ENCODE measurements around the gene LARP4B.

The LARP4B gene

GRCh38 chr10:805620-806305 is 125.7 kb downstream of the LARP4B start:
- no peak for DNase-seq

DNA sequence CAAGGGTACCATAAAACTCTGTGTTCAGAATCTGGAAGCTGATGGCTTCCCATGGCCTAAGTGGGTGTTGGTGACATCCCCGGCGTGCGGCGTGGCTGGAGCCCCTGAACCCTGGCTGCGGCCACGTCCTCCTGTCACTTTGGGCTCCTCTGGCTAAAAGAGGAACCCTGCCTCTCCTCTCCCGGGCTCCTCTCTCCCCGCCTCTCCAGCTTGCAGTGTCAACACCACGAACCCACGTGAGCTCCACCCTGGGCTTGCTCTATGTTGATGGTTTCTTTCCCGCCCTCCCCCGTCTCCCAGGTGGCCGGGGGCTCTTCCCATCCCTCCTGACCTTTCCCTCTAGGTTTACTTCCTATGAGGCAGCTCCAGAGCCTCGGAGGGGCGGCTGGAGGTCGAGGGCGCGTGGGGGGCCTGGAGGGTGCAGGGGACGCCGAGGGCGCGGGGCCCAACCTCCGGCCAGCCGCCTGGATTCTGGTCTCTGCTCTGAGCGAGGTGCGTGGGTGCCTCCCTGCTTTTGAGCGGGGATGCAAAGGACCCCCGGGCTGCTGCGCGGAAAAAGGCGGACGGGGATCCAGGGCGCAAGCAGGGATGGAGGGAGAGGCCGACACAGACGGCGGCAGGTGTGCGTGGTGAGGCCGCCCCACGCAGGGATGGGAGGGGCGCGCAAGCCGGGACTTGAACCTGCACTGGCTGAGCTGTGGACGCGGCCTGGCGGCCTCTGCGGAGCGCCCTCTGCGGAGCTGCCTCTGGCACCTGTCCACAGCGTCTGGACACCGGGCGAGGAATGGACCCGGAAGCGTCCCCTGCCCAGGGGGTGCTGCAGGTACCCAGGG is 126.5 kb downstream of the LARP4B start:
- no peak for DNase-seq

DNA sequence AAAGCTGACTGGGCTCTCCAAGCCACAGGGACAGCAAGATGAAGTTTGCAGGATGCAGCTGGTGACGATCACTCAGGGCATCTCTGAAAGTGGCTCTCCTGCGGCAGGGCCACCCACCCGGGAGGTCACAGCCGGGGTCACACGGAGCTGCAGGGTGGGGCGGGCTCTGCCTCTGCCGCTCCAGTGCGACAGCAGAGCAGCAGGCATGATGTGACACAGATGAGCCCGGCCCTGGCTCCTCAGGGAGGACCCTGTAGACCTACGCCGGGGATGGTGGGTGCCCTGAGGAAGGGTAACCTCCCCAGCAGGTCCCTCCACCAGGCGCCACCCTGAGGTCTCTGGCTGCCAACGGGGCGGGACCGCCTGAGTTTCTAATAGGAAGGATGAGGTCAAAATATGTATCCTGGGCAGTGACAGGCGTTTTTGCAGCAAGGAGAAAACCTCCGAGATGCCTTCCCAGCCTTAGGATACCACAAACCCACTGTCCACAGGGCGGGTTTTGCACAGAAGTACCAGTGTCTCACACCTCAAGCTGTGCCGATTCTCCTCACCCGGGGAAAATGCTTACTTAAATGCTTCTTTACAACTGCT is 127.2 kb downstream of the LARP4B start:
- DNase-seq = no peak

DNA sequence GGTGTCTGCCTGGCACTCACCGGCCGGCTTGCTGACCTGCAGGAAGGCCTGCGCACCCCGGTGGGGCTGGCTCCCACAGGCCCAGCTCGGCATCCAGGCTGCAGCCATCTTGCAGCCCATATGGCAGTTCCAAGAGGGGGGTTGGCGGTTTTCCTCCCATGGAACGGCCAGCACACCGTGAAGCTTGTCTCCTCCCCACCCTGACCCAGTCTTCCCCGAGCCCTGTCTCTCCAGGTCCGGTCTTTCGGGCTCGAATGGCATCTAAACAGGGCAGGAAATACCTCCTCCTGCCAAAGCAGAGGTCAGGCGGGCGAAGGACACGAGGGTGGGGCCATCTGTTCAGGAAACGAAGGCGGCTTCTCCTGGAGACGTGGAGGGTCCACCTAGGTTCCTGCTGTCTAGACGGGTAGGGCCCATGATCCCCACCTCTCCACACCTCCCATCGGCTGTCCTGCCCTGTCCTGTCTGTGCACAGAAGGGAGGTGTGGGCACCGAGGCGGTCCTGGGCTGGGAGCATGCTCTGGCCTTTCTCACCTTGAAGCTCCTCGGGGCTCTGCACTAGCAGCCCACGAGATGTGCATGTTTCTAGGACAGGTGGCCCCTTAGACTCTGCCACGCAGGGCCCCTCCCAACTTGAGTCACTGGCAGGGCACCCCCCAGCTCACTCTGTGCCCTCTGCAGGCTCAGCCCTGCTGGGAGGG is 128.3 kb downstream of the LARP4B start:
- no peak for DNase-seq

- DNase-seq = no peak
Measured at GRCh38 chr10:802506-802905, 129.0 kb downstream of the LARP4B start.

DNA sequence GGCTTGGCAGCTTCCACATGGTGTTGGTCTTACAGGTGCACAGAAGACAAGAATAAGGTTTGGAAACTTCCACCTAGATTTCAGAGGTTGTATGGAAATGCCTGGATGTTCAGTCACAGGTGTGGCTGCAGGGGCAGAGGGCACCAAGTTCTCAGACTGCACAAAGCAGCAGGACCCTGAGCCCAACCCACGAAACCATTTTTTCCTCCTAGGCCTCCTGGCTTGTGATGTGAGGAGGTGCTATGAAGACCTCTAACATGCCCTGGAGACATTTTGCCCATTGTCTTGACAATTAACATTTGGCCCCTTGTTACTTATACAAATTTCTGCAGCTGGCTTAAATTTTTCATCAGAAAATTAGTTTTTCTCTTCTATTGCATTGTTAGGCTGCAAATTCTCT is 134.3 kb downstream of the LARP4B start:
- DNase-seq = no peak

- no peak for DNase-seq
Measured at GRCh38 chr10:796233-796632, 135.3 kb downstream of the LARP4B start.

GRCh38 chr10:794382-794956 is 137.0 kb downstream of the LARP4B start:
- no peak for DNase-seq

DNA sequence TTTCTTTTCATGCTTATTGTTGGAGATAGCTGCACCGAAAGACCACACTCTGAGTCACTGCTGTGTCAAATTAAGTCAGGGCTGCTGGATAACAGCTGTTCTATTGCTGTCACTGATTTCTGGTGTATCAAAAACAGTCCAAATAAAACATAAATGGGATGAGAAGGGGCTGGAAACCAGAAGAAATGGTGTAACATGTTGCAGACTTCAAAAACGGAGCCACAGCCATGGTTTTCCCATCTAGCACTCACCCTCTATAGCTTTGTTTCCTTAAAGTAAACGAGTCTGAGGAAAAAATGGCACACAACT is 138.8 kb downstream of the LARP4B start:
- no peak for DNase-seq

DNA sequence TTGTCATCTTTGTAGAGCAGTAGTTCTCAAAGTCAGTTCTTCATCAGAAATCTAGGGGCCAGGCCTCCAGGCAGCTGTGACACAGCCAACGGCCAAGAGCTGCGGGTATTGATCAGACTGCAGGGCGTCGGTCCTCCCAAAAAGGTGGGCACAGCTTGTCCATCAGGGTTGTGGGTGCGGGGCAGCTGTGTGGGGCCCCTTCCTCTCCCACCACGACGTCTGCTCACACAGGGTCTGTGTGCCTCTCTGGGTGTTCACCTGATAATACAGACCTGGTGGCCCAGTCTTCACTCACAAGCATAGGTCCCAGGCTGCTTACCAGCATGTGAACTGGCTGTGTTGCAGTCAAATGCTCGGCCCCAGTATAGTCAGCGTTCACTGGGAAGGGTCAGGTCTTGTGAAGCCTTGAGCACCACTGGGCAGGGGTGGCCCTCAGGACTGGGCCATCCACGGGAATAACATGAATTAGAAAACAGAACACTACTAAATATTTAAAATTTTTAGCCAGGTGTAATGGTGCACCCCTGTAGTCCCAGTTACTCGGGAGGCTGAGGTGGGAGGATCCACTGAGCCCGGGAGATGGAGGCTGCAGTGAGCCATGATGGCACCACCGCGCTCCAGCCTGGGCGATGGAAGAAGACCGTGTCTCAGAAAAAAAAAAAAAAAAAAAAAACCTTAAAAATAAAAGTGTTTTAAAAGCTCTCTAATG is 139.3 kb downstream of the LARP4B start:
- no peak for DNase-seq

GRCh38 chr10:791639-792038 is 139.9 kb downstream of the LARP4B start:
- DNase-seq = no peak

DNA sequence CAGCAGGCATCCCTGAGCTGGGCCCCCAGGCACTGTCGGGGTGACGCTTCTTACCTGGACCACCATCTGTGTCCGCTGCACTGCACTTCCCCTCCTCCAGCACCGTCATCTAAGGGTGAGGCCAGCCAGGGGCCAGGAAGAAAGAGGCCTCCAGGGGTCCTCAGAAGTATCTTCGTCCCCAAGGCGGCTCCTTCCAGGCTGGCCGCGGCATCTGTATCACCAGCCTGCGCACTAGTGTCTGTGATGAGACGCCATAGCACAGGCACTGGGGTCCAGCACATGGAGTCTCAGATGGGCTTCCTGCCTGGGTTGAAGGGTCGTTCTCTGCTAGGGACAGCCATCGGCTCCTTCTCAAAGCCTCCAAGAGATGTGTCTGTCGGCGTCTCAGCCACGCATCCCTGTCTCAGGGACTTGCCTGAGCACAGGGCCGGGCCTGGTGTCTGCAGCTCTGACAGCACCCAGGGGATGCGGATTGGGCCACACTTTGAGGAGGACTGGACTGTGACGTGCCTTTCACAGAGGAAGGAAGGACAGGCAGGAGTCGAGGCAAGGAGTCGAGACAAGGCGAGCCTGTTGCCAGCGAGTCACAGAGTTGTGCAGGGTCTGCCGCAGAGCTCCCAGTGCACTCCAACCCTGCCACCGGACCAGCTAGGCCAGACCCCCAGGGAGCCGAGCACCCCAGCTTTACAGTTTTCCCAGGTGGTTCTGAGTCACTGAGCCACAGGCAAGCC is 140.5 kb downstream of the LARP4B start:
- no peak for DNase-seq

- DNase-seq = no peak
Measured at GRCh38 chr10:789831-790701, 141.4 kb downstream of the LARP4B start.

DNA sequence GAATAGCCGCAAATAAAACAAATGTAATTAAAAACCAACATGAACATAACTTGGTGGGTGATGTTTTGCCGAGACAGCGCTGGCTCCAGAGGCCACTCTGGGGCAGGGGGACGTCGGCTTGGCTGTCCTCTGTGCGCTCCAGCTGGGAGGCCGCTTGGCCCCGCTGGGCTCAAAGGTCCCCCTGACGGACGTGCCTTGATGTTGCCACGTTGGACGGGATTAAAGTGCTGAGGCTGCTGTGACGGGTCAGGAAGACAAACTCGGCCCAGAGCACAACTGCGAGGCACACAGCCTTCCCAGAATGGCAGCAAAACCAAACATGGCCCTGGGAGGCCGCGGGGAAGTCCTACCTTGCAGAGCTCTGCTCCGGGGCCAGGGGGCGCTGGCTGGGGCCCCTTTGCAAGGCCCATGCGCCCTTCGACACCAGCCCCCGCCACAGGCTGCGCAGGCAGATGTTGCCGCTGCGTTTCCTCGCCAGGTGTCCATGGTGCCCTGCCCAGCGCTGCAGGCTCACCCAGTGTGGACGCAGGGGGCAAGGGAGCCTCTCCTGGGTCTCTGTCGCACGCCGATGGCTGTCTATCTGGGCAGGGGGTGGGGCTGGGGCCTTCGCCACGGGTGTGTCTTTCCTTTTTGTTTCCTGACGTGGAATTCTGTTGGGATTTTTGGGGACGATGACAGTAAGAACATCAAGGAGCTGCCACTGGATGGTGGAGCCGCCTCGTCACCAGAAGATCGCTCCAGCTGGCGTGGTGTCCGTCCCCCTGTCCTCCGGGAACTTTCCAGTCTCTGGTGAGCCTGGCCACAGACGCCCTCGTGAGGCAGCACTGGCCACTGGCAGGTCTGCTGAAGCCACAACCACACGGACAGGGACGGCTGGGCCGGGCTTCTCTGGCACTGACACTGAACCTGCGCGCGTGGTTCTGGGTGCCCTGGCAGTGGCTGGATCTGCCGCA is 142.4 kb downstream of the LARP4B start:
- DNase-seq = peak; percentile 55

GRCh38 chr10:787933-788651 is 143.4 kb downstream of the LARP4B start:
- DNase-seq = no peak

DNA sequence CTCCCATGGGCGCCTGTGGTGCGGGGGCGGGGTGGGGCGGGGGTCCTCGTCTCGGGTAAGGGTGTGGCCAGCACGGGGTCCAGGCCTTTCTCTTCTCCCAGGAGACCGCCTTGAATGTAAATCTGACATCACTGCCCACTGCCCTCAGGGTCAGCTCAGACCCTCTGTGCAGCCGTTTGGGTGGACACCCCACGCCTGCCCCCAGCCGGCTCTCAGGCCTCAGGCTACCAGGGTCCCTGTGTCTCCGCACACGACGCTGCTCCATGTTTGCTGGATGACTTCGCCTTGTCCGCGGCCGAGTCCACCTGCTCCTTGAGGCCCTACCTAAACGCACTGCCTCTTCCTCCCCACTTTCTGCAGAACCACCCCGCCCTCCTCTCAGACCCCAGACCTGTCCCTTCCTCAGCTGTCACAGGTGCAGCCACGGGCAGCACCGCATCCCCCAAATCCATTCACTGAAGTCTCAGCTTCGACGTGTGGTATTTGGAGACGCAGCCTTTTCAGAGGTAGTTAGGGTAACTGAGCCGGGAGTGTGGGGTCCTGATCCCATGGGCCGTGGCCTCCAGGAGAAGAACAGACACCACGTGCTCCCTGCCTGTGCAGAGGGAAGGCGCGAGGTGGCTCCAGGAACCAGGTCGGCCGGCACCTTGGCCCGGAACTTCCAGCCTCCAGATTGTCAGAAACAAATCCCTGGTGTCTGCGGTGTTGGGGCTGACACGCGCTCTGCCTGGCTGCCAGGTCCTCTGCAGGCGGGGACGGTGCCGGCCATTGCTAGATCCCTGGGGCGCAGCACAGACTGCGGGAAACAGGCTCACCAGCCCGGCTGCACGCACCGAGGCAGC is 144.7 kb downstream of the LARP4B start:
- no peak for DNase-seq

DNA sequence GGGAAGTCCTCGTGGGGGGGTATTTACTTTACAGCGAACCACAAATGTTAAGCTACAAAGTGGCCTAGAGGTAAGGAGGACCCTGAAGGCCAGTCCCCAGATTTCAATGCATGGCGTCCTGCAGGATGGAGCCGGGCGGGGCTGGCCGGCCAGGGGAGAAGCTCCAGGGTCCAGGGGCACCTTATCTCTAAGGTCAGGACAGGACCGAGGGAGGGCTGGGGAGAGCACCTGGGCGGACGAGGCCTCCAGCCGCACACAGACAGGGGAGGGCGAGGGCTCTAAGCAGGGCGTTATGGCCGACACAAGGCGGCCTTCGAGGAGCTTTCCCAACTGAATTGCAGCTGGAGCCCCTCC is 145.7 kb downstream of the LARP4B start:
- no peak for DNase-seq
